Measurements from ENCODE around the gene AMZ1.

Gene AMZ1

GRCh38 chr7:2754912-2755311 lies 66.9 kb downstream of the AMZ1 start:
- no peak for DNase-seq

DNA sequence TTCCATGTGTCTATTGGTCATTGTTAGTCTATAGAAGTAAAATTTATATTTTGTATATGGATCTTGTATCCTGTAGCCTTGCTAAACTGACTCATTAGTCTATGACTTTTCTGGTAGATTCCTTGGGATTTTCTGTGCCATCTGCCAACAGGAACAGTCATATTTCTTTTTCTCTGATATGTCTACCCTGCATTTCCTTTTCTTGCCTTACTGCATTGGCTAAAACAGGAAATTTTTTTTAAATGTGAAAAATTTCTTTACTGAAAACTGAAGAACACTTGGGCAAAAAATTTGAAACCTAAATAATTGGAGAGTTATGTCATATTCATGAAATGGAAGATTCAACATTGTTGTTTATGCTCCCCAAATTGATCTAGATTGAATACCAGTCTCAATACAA lies 67.5 kb downstream of the AMZ1 start:
- DNase-seq, result no peak

DNA sequence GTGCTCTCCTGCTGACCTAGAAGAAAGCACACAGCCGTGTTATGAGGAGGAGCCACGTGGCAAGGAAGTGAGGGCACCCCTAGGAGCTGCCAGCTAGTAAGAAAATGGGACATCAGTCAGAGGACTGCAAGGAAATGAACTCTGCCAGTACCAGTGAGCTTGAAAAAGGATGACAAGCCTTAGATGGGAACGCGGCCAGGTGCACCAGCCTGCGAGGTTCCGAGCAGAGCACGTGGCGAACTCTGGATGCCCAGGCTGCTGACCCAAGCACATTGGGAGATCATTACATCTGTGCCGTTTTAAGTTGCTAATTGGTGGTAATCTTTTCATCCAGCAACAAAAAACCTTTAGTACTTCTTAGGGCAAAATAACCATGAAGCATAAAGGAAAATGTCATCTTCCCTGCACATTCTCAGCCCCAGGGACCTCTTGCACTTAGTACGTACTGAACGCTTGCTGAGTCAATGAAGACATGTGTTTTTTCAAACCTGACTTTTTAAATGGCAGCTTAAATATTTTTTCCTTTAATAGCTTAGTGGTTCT lies 69.4 kb downstream of the AMZ1 start:
- DNase-seq, result peak; percentile 22

DNA sequence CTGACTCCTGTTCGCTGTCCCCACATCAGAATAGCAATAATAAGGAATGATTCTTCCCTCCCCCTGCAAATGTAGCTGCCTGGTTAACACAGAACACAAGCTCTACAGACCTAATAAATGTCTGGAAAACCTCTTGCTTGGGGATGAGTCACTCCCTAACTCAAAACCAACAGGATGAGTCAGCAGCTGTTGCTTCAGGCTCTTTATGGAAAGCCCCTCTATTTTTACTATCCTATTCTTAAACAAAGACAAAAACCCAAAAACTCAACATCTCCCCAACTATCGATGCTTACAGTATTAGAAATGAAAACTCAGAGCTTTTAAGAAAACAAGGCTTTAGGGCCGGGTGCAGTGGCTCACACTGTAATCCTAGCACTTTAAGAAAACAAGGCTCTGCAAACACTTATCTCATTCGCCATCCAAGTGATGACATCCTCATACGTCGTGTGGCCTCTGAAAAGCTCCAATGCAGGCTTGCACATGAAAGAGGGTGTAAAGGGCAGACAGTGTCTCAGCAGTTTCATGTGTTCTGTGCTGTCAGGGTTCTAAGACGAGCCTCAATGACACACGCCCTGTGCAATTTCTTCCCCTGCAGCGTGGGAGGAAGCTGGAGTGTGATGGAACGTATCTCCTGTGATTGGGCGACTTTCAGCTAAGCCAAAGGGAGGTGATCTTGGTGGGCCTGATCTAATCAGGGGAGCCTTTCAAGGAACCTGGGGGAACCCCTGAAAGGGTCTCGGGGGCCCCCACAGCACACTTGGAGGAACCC lies 70.1 kb downstream of the AMZ1 start:
- DNase-seq, result peak; percentile 98

- no peak for DNase-seq
Observed at GRCh38 chr7:2758673-2759616, 70.9 kb downstream of the AMZ1 start.

DNA sequence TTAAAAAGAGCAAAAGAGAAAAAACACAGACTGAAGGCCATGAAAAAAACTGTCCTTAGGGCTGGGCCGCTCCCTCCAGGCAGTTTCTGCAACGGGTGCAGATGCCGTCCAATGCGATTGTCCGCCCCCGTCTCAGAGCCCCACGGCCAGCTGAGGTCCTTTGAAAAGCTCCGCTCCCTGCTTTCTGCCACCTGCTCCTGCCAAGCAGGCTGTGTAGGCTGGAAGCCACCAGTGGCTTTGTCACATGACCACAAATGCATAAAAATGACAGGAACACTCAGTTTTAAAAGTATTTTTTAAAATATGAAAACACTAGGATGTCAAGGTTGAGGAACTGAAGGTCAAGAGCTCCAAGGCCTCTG lies 71.7 kb downstream of the AMZ1 start:
- no peak for DNase-seq

DNA sequence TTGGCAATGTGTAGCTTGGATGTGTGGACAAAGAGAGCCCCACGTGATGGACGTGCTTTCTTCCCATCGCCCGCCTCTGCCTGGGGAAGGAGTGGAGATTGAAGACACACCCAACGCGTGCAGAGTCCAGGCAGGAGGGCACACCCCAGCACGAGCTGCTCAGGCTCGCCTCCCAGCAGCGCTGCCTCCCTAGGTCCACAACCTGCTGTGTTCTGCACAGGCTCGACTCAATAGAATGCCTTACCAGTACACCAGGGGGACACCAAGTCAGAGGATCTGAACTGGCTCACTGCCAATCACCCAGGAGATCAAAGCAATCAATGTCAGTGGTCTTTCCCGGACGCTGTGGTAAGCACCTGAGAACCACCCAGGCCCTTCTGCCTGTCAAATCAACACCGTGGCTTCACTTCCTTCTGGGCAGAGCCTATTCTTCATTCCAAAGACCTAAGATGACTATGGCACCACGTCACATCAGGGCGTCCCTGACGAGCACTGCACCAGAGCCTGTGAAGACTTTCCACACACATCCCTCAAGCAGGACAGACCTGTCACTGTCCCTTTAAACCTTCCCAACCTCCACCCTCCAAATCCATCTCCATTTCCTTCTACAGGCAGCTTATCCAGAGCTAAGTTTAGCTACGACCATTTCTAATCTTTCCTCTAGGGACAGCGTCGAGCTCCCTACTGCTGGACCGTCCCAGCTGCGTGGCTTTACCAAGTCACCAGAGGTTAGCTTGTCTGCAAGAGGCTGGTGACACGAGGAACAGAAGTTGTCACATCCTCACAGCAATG lies 72.3 kb downstream of the AMZ1 start:
- peak; percentile 61 for DNase-seq

DNA sequence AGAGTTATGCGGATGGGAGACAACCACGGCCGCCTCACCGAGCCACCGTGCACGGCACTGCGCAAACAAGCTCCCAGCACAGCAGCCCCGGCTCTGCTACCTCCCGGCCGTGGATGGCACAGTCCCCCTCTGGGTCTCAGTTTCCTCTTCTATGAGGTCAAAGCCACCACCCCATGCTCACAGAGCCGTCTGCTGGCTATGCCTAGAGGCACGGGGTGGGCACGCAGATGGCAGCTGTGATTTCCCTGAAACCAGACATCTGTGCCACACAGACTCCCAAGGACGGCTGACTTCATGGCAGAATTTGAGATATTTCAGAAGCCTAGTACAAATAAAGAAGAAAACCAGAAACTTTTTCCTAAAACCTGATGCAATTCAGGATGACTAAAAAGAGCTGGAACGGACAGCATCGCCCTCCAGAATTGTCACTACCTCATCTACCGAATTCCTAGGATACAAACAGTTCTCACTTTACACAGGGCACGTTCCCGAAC lies 73.2 kb downstream of the AMZ1 start:
- DNase-seq, result no peak

- DNase-seq, result no peak
Observed at GRCh38 chr7:2761801-2762497, 73.9 kb downstream of the AMZ1 start.

- no peak for DNase-seq
Observed at GRCh38 chr7:2763597-2763996, 75.6 kb downstream of the AMZ1 start.

DNA sequence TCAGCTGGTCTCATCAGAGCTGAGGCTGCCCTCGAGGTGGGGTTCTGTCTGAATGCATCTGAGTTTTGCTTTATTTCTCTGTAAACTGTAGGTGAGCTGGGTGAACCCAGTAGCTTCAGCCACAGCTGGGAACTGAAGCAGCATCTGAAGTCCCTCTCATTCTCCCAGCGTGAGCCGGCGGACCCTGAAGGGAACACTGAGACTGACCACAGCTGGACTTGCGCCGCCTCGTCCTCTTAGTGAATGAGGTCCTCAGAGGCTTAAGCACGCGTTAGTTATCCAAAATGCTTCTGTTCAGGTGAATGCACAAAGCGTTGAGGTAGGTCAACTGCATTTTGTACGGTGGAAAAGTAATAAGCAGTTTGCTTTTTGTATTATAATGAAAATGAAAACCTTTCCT lies 76.6 kb downstream of the AMZ1 start:
- no peak for DNase-seq
